H1 (cell line): ENCODE results near the gene RNF214. TPM values are rescaled to one million over a fixed set of nuclear protein-coding genes. Genes with fewer than 3 reads are reported as not detected.

Experiments used
- CTCF ChIA-PET: fragments of 300-600 bp; sonication (Branson Sonifier 250); formaldehyde crosslinking; loops from one replicate; lab custom pipeline; 2021; ENCODE audit not compliant: partially characterized antibody; lab: Charles Lee
- POLR2A ChIA-PET: fragments of 300-600 bp; sonication (Branson Sonifier 250); formaldehyde crosslinking; loops from one replicate; lab custom pipeline; 2021; ENCODE audit warnings: inconsistent platforms; ENCODE audit not compliant: partially characterized antibody; lab: Charles Lee
- DNase-seq, 2 experiments: peaks; one replicate each; pipeline versions ENCODE4 v3.0.0 to v3.0.0-alpha.2; 2010 to 2022; ENCODE audit warnings: low spot score in 2 of 2, low read depth in 1 of 2, mixed read lengths in 1 of 2
- FAIRE-seq: peaks from 2 replicates; lab custom pipeline; 2011; peaks lifted over from hg19 to GRCh38; lab: Jason Lieb, UNC
- H2AFZ ChIP-seq: 2 replicates; pipeline ENCODE4 v1.8.1; 2012; ENCODE audit warnings: low read length, inconsistent platforms
- H2AK5ac ChIP-seq: 2 replicates; pipeline ENCODE4 v1.6.1; 2013; ENCODE audit warnings: low read depth, low read length
- H2BK120ac ChIP-seq: replicated peaks from 2 replicates; pipeline ENCODE3; 2013; ENCODE audit warnings: low read depth, low read length, inconsistent platforms
- H2BK12ac ChIP-seq: 2 replicates; pipeline ENCODE4 v1.6.1; 2013; ENCODE audit warnings: low read depth, low read length
- H2BK15ac ChIP-seq: 2 replicates; pipeline ENCODE4 v1.6.1; 2013; ENCODE audit warnings: low read length
- H2BK20ac ChIP-seq: 2 replicates; pipeline ENCODE4 v1.6.1; 2013; ENCODE audit warnings: low read length
- H2BK5ac ChIP-seq: 2 replicates; pipeline ENCODE4 v1.6.1; 2013; ENCODE audit warnings: low read depth, low read length
- H3K14ac ChIP-seq: 2 replicates; pipeline ENCODE4 v1.6.1; 2013; ENCODE audit warnings: inconsistent platforms; ENCODE audit not compliant: insufficient read length
- H3K18ac ChIP-seq: 2 replicates; pipeline ENCODE4 v1.6.1; 2013; ENCODE audit warnings: low read length; ENCODE audit errors: extremely low read depth
- H3K23ac ChIP-seq: 2 replicates; pipeline ENCODE4 v1.6.1; 2013; ENCODE audit warnings: inconsistent platforms; ENCODE audit not compliant: insufficient read length
- H3K23me2 ChIP-seq: 2 replicates; pipeline ENCODE4 v1.6.1; 2013; ENCODE audit warnings: low read depth, low read length
- H3K27ac ChIP-seq: 2 replicates; pipeline ENCODE4 v1.6.1; 2011; ENCODE audit warnings: low read depth, low read length, inconsistent platforms
- H3K27me3 ChIP-seq, 4 experiments: replicated peaks in 1 of 4; 1 replicate in 1 of 4; 2 replicates in 3 of 4; pipeline versions ENCODE4 v1.6.1 to v1.8.1; 2011 to 2013; ENCODE audit warnings: low read length in 3 of 4, mild to moderate bottlenecking in 3 of 4, inconsistent platforms in 2 of 4, mixed read lengths in 2 of 4, moderate library complexity in 1 of 4; ENCODE audit not compliant: control insufficient read depth in 3 of 4, insufficient read depth in 3 of 4; ENCODE audit errors: extremely low read depth in 1 of 4
- H3K36me3 ChIP-seq, 4 experiments: 2 replicates each; pipeline versions ENCODE4 v1.6.1 to v1.8.1; 2011 to 2013; ENCODE audit warnings: mild to moderate bottlenecking in 4 of 4, low read length in 3 of 4, moderate library complexity in 2 of 4, control low read depth in 1 of 4, inconsistent platforms in 1 of 4; ENCODE audit not compliant: insufficient read depth in 4 of 4, control insufficient read depth in 2 of 4
- H3K4ac ChIP-seq: replicated peaks from 2 replicates; pipeline ENCODE3; 2013; ENCODE audit warnings: low read length, low read depth, mixed read lengths, inconsistent platforms; ENCODE audit not compliant: insufficient read length
- H3K4me1 ChIP-seq, 4 experiments: replicated peaks in 1 of 4; 1 replicate in 1 of 4; 2 replicates in 3 of 4; pipeline versions ENCODE4 v1.6.1 to v1.8.1; 2011 to 2013; ENCODE audit warnings: low read length in 3 of 4, inconsistent platforms in 2 of 4, mixed read lengths in 1 of 4; ENCODE audit not compliant: insufficient read depth in 4 of 4, control insufficient read depth in 3 of 4
- H3K4me2 ChIP-seq, 2 experiments: 2 replicates each; pipeline versions ENCODE4 v1.6.1 to v1.8.1; 2011 to 2013; ENCODE audit warnings: low read depth in 2 of 2, low read length in 2 of 2, control low read depth in 1 of 2, inconsistent platforms in 1 of 2, mild to moderate bottlenecking in 1 of 2; ENCODE audit not compliant: insufficient read depth in 1 of 2
- H3K4me3 ChIP-seq, 4 experiments: fragments of 200-600, 300-600 bp in 1 of 4; sonication (generic), shearing (Covaris generic), sonication (Bioruptor Twin) in 1 of 4; 2 replicates each; pipeline versions ENCODE4 v1.5.1 to v1.8.1; 2011 to 2016; ENCODE audit warnings: low read length in 4 of 4, low read depth in 3 of 4, control low read depth in 2 of 4, inconsistent platforms in 2 of 4, mild to moderate bottlenecking in 2 of 4, mixed read lengths in 1 of 4, moderate library complexity in 1 of 4; ENCODE audit not compliant: insufficient read depth in 2 of 4; ENCODE audit errors: extremely low read depth in 1 of 4
- H3K56ac ChIP-seq: replicated peaks from 2 replicates; pipeline ENCODE3; 2013; ENCODE audit warnings: low read depth, mild to moderate bottlenecking, mixed read lengths, low read length, inconsistent platforms; ENCODE audit not compliant: insufficient read length
- H3K79me1 ChIP-seq: 2 replicates; pipeline ENCODE4 v1.6.1; 2013; ENCODE audit warnings: low read depth, low read length, control low read depth
- H3K79me2 ChIP-seq, 2 experiments: 2 replicates each; pipeline versions ENCODE4 v1.6.1 to v1.8.1; 2012 to 2013; ENCODE audit warnings: low read length in 2 of 2, mild to moderate bottlenecking in 2 of 2, inconsistent platforms in 1 of 2; ENCODE audit not compliant: insufficient read depth in 2 of 2, control insufficient read depth in 1 of 2
- H3K9ac ChIP-seq, 4 experiments: replicated peaks in 1 of 4; 1 replicate in 1 of 4; 2 replicates in 3 of 4; pipeline versions ENCODE4 v1.6.1 to v1.8.1; 2011 to 2013; ENCODE audit warnings: low read depth in 3 of 4, low read length in 3 of 4, control low read depth in 2 of 4, mild to moderate bottlenecking in 2 of 4, moderate library complexity in 2 of 4, inconsistent platforms in 1 of 4; ENCODE audit errors: extremely low read depth in 1 of 4
- H3K9me3 ChIP-seq, 2 experiments: 2 replicates each; pipeline versions ENCODE4 v1.6.1 to v1.8.1; 2012 to 2013; ENCODE audit warnings: mild to moderate bottlenecking in 2 of 2, moderate library complexity in 2 of 2, control low read depth in 1 of 2, inconsistent platforms in 1 of 2, low read depth in 1 of 2, low read length in 1 of 2, mixed read lengths in 1 of 2; ENCODE audit not compliant: insufficient read depth in 2 of 2
- H4K20me1 ChIP-seq, 2 experiments: replicated peaks in 1 of 2; 2 replicates each; pipeline versions ENCODE3 to v1.8.1; 2011 to 2013; ENCODE audit warnings: inconsistent platforms in 2 of 2, low read length in 2 of 2, mild to moderate bottlenecking in 1 of 2; ENCODE audit not compliant: insufficient read depth in 2 of 2, control insufficient read depth in 1 of 2
- H4K5ac ChIP-seq: 2 replicates; pipeline ENCODE4 v1.6.1; 2013; ENCODE audit warnings: low read length, low read depth, mixed read lengths, inconsistent platforms; ENCODE audit not compliant: insufficient read length
- H4K8ac ChIP-seq: 2 replicates; pipeline ENCODE4 v1.8.0; 2013; ENCODE audit warnings: mild to moderate bottlenecking, moderate library complexity, low read length, inconsistent platforms; ENCODE audit not compliant: insufficient read depth; ENCODE audit errors: extremely low read depth
- H4K91ac ChIP-seq: replicated peaks from 2 replicates; pipeline ENCODE3; 2013; ENCODE audit warnings: low read length, mixed read lengths, inconsistent platforms; ENCODE audit not compliant: insufficient read length
- BRCA1 ChIP-seq: IDR thresholded peaks from 2 replicates; pipeline ENCODE4 v1.6.1; 2012; ENCODE audit warnings: low read depth, low read length, improper control_type of control experiment
- CBX5 ChIP-seq: fragments of 300-800, 300-1000 bp; sonication (generic); IDR thresholded peaks from 2 replicates; pipeline ENCODE4 v1.7.1; 2016; ENCODE audit warnings: antibody characterized with exemption, low read length, low read depth
- CHD2 ChIP-seq: IDR thresholded peaks from 2 replicates; pipeline ENCODE4 v1.6.1; 2012; ENCODE audit warnings: low read length, improper control_type of control experiment
- HDAC2 ChIP-seq, 2 experiments: fragments of 300-600 bp in 1 of 2; sonication (generic) in 1 of 2; IDR thresholded peaks; 2 replicates each; pipeline ENCODE4 v1.6.1; 2011 to 2012; ENCODE audit warnings: low read depth in 2 of 2, low read length in 2 of 2, mild to moderate bottlenecking in 2 of 2, moderate library complexity in 2 of 2, borderline replicate concordance in 1 of 2, inconsistent platforms in 1 of 2
- JUN ChIP-seq: IDR thresholded peaks from 2 replicates; pipeline ENCODE4 v1.6.1; 2011; ENCODE audit warnings: low read depth, mild to moderate bottlenecking, improper control_type of control experiment, low read length
- KDM1A ChIP-seq: fragments of 200-600, 300-600 bp; sonication (generic); IDR thresholded peaks from 2 replicates; pipeline ENCODE4 v1.7.1; 2016; ENCODE audit warnings: mild to moderate bottlenecking, low read length, borderline replicate concordance
- POU5F1 ChIP-seq: IDR thresholded peaks from 2 replicates; pipeline ENCODE4 v1.6.1; 2011; ENCODE audit warnings: low read depth, mild to moderate bottlenecking, low read length, moderate library complexity
- RFX5 ChIP-seq: IDR thresholded peaks from 2 replicates; pipeline ENCODE4 v1.6.1; 2011; ENCODE audit warnings: low read depth, low read length, improper control_type of control experiment, borderline replicate concordance
- SAP30 ChIP-seq: fragments of 300-600 bp; sonication (generic); IDR thresholded peaks from 2 replicates; pipeline ENCODE4 v1.7.1; 2012; ENCODE audit warnings: low read length, moderate library complexity, mild to moderate bottlenecking, inconsistent platforms; ENCODE audit not compliant: insufficient read depth, insufficient replicate concordance
- SIRT6 ChIP-seq: IDR thresholded peaks from one replicate; pipeline ENCODE4 v1.7.1; 2012; ENCODE audit warnings: low read length, inconsistent platforms
- SP1 ChIP-seq: IDR thresholded peaks from 2 replicates; pipeline ENCODE4 v1.6.1; 2011; ENCODE audit warnings: low read depth, low read length
- SP4 ChIP-seq: IDR thresholded peaks from 2 replicates; pipeline ENCODE4 v1.6.1; 2012; ENCODE audit warnings: low read length, inconsistent platforms
- USF2 ChIP-seq: IDR thresholded peaks from 2 replicates; pipeline ENCODE4 v1.6.1; 2011; ENCODE audit warnings: low read length, improper control_type of control experiment
- ZNF274 ChIP-seq: IDR thresholded peaks from 2 replicates; pipeline ENCODE4 v1.7.0; 2012; ENCODE audit warnings: low read length, borderline replicate concordance; ENCODE audit errors: extremely low read depth
- WGBS, 2 experiments: shearing (Covaris generic) in 1 of 2; methylation state at CpG; one replicate each; pipeline versions ENCODE4 v1.1.6 to v1.1.7; 2013 to 2015; ENCODE audit warnings: low lambda C conversion rate in 2 of 2, mixed read lengths in 2 of 2, inconsistent platforms in 1 of 2, low coverage in 1 of 2, missing lambda C conversion rate in 1 of 2; ENCODE audit not compliant: insufficient replicate concordance in 2 of 2, insufficient coverage in 1 of 2, insufficient read length in 1 of 2; ENCODE audit errors: extremely low coverage in 1 of 2, missing lambda C conversion rate in 1 of 2; 5-methylcytosine and 5-hydroxymethylcytosine counted together
- polyA plus RNA-seq, 7 experiments: library from polyadenylated mRNA; depleted of rRNA in 3 of 7; stranded (reverse) in 5 of 7; unstranded in 2 of 7; fragments of >200 nt in 5 of 7; fragments of 200-250 nt in 2 of 7; gene quantifications; 1 replicate in 5 of 7; 2 replicates in 1 of 7; 4 replicates in 1 of 7; pipeline versions ENCODE4 v1.2.1 to v1.2.3, GENCODE V29; 2011 to 2013; ENCODE audit warnings: missing spikeins in 2 of 7, mixed read lengths in 2 of 7
- total RNA-seq: library from RNA; stranded (reverse); fragmentation: NEBNext Ultra II Directional; extraction: Animal tissue kit (Norgen Biotek cat#: 25700); gene quantifications from 2 replicates; pipeline ENCODE4 v1.2.1, GENCODE V29; 2021

Gene RNF214
- total and polyA plus RNA-seq, 2 of the 8 experiments (the other 6 are each of a cell fraction or from before 2014, with no cell fraction given), result 34.9 to 35.6 TPM

GRCh38 chr11:117248341-117248740, 15.9 kb downstream of the RNF214 start:
- Histone ChIP-seq H2BK120ac (no peak overlapping the region), H3K4me2 (no peak overlapping the region), H3K4me1 (no peaks in the 10 kb centered on the region), H3K56ac (no peak overlapping the region), H3K4me3 (no peak overlapping the region), H2AFZ (no peak overlapping the region), H2BK15ac (no peak overlapping the region), H3K27ac (no peak overlapping the region), H4K5ac (no peak overlapping the region), H3K14ac (no peak overlapping the region), H3K4ac (no peak overlapping the region), H2AK5ac (no peak overlapping the region), H3K79me1 (no peaks in the 10 kb centered on the region), H3K9ac (no peak overlapping the region), H4K8ac (no peak overlapping the region), H2BK5ac (no peak overlapping the region), H3K23me2 (no peaks in the 10 kb centered on the region), H3K18ac (no peak overlapping the region), H4K20me1 (no peaks in the 10 kb centered on the region), H3K23ac (no peak overlapping the region), H2BK12ac (no peak overlapping the region), H3K36me3 (peaks cover 9 to 58% (median 36%) of the 10 kb centered on the region in 4 experiments; a peak in 7 of 8 replicates), H3K79me2 (no peaks in the 10 kb centered on the region), H2BK20ac (no peak overlapping the region), H4K91ac (no peak overlapping the region), H3K9me3 (no peaks in the 10 kb centered on the region), H3K27me3 (no peaks in the 10 kb centered on the region)
- CTCF ChIA-PET, result interaction anchor here (0.6 to 1.8 kb wide), 5 partner anchors 9 to 1924 kb away, joined by 3 to 6 read pairs (median 4); no protein-coding TSS in a partner anchor
- POLR2A ChIA-PET, result interaction anchor here (0.8 kb wide), 1 partner anchor 48 kb away, joined by 3 read pairs; no protein-coding TSS in a partner anchor
- WGBS, 2 experiments, result 91% methylated on average over 4 of the region's 4 CpGs; no CpG with 5 or more reads in 1 of the 2 experiments
- no peak for FAIRE-seq
- no peak for DNase-seq
- TF ChIP-seq RFX5 (no peak), SAP30 (no peak), USF2 (no peak), SP1 (no peak), CHD2 (no peak), POU5F1 (no peak), KDM1A (no peak), SP4 (no peak), ZNF274 (no peak), HDAC2 (IDR thresholded peaks at IDR 0.05; ENCODE audit: borderline replicate concordance in 1 of 2, low read depth in 2 of 2, low read length in 2 of 2) (no peak), BRCA1 (no peak), CBX5 (no peak), JUN (no peak), SIRT6 (no peak)
